ENCODE results near the gene XXYLT1. TPM values are rescaled to one million over a fixed set of nuclear protein-coding genes. Genes with fewer than 3 reads are reported as not detected.

XXYLT1 gene
- total RNA-seq, 2 experiments from 2014 or later, result 3.1 to 3.7 TPM

GRCh38 chr3:195126056-195126605 is 144.8 kb downstream of the XXYLT1 start:
- POLR2A ChIA-PET, result no interaction called here
- H3K4me1 ChIP-seq (ENCODE audit: insufficient read depth, low read length), result peaks cover 19% of the 10 kb centered on the region
- no peak for DNase-seq

DNA sequence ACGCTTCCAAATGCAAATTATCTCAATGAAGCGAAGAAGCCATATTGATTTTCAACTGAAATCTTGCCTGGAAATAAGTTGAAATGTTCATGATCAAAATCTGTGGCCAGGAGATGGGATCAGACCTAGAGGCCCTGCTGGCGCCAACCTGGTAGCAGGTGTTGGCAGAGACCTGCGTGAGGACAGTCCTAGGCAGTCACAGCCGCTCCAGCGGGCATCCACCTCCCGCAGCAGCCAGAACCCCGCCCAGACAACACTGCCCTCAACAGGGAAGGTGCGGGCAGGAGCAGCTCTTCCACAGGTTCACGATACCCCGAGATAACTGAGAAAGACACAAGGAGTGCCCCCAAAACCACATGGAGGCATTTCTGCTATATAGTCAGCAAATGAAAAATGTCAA is 145.3 kb downstream of the XXYLT1 start:
- no peaks in the 10 kb centered on the region for H3K36me3 Mint-ChIP-seq (ENCODE audit: low read depth)
- ChIA-PET POLR2A (no interaction called here), CTCF (no interaction called here)
- no peak overlapping the region for H3K4me3 Mint-ChIP-seq
- Histone ChIP-seq H3K27ac (ENCODE audit: low read depth in 1 of 2, low read length in 2 of 2) (no peak overlapping the region), H3K9me3 (ENCODE audit: control insufficient read depth in 1 of 2, insufficient read depth in 1 of 2, low read length in 2 of 2) (no peaks in the 10 kb centered on the region), H3K27me3 (ENCODE audit: control insufficient read depth in 1 of 2, insufficient read depth in 2 of 2, low read length in 2 of 2) (no peaks in the 10 kb centered on the region), H3K36me3 (ENCODE audit: insufficient read depth, low read length) (no peaks in the 10 kb centered on the region), H3K4me1 (ENCODE audit: insufficient read depth, low read length) (peaks cover 19% of the 10 kb centered on the region), H3K4me3 (ENCODE audit: low read length) (no peak overlapping the region)
- H3K27ac Mint-ChIP-seq, result no peak overlapping the region
- no peak for DNase-seq
- intact Hi-C loops (cut with DNase I, micrococcal nuclease), result no loop called here
- no peaks in the 10 kb centered on the region for H3K27me3 Mint-ChIP-seq
- peaks cover 26% of the 10 kb centered on the region for H3K4me1 Mint-ChIP-seq (ENCODE audit: low read depth)
- TF ChIP-seq CTCF (IDR thresholded peaks at IDR 0.05), result no peak
- H3K9me3 Mint-ChIP-seq, result no peaks in the 10 kb centered on the region
- ATAC-seq (ENCODE audit: poor library complexity), result no peak

More at GRCh38 chr3:195126056-195126605, 144.8 kb downstream of the XXYLT1 start:
- H3K4me1 Mint-ChIP-seq (ENCODE audit: low read depth), result peaks cover 26% of the 10 kb centered on the region
- H3K9me3 ChIP-seq (ENCODE audit: control insufficient read depth in 1 of 2, insufficient read depth in 1 of 2, low read length in 2 of 2), result no peaks in the 10 kb centered on the region
- H3K9me3 Mint-ChIP-seq, result no peaks in the 10 kb centered on the region
- no peak overlapping the region for H3K27ac Mint-ChIP-seq
- no peak overlapping the region for H3K27ac ChIP-seq (ENCODE audit: low read depth in 1 of 2, low read length in 2 of 2)
- H3K27me3 ChIP-seq (ENCODE audit: control insufficient read depth in 1 of 2, insufficient read depth in 2 of 2, low read length in 2 of 2), result no peaks in the 10 kb centered on the region
- no peak overlapping the region for H3K4me3 Mint-ChIP-seq
- no peak for TF ChIP-seq CTCF (IDR thresholded peaks at IDR 0.05)
- no peak overlapping the region for H3K4me3 ChIP-seq (ENCODE audit: low read length)
- intact Hi-C loops (cut with DNase I, micrococcal nuclease), result no loop called here
- H3K27me3 Mint-ChIP-seq, result no peaks in the 10 kb centered on the region
- H3K36me3 Mint-ChIP-seq (ENCODE audit: low read depth), result no peaks in the 10 kb centered on the region
- CTCF ChIA-PET, result no interaction called here
- no peaks in the 10 kb centered on the region for H3K36me3 ChIP-seq (ENCODE audit: insufficient read depth, low read length)
- ATAC-seq (ENCODE audit: poor library complexity), result no peak

DNA sequence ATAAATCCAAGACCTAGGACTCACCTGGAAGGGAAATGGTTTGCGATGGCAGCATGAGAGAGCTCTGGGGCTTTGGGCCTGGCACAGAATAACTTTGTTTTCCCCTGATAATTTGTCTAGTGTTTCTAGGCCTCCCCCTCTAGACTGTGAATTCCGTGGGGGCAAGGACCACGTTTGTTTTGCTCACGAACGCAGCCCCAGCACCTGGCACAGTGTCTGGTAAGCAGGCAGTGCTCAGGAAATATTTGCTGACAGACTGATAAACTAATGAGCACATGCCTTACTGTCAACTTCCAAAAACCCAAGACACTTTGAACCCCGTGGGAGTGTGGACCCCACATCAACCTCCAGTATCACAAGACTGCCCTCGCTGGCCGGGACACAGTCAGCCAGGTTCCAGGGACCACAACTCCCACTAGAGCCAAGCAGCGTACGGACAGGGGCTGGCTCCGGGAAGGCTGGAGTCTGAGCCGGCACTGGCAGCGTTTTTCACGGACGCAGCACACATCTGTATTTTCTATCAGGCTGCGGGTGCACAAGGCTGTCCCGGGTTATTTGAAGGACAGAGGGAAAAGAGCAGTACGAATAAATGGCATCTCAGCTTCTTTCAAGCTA is 146.5 kb downstream of the XXYLT1 start:
- H3K36me3 Mint-ChIP-seq (ENCODE audit: low read depth), result no peaks in the 10 kb centered on the region
- TF ChIP-seq CTCF (IDR thresholded peaks at IDR 0.05), result no peak
- ChIA-PET POLR2A (no interaction called here), CTCF (no interaction called here)
- Histone ChIP-seq H3K9me3 (ENCODE audit: control insufficient read depth in 1 of 2, insufficient read depth in 1 of 2, low read length in 2 of 2) (no peaks in the 10 kb centered on the region), H3K27ac (ENCODE audit: low read depth in 1 of 2, low read length in 2 of 2) (no peak overlapping the region), H3K27me3 (ENCODE audit: control insufficient read depth in 1 of 2, insufficient read depth in 2 of 2, low read length in 2 of 2) (no peaks in the 10 kb centered on the region), H3K4me3 (ENCODE audit: low read length) (no peak overlapping the region), H3K36me3 (ENCODE audit: insufficient read depth, low read length) (no peaks in the 10 kb centered on the region), H3K4me1 (ENCODE audit: insufficient read depth, low read length) (peaks cover 11% of the 10 kb centered on the region)
- intact Hi-C loops (cut with DNase I, micrococcal nuclease), result no loop called here
- no peaks in the 10 kb centered on the region for H3K9me3 Mint-ChIP-seq
- H3K4me1 Mint-ChIP-seq (ENCODE audit: low read depth), result peaks cover 15% of the 10 kb centered on the region
- no peak overlapping the region for H3K27ac Mint-ChIP-seq
- ATAC-seq (ENCODE audit: poor library complexity) (no peak), DNase-seq (no peak)
- H3K4me3 Mint-ChIP-seq, result no peak overlapping the region
- H3K27me3 Mint-ChIP-seq, result no peaks in the 10 kb centered on the region
